D341Med (cell line): ENCODE data around the gene IFT74.
A peak's percentile ranks its signal among the peaks of the same experiment; 100 is the strongest.

Experiments
- DNase-seq: peaks from one replicate; pipeline ENCODE4 v3.0.0; 2012; ENCODE audit warnings: low spot score

The IFT74 gene

DNA sequence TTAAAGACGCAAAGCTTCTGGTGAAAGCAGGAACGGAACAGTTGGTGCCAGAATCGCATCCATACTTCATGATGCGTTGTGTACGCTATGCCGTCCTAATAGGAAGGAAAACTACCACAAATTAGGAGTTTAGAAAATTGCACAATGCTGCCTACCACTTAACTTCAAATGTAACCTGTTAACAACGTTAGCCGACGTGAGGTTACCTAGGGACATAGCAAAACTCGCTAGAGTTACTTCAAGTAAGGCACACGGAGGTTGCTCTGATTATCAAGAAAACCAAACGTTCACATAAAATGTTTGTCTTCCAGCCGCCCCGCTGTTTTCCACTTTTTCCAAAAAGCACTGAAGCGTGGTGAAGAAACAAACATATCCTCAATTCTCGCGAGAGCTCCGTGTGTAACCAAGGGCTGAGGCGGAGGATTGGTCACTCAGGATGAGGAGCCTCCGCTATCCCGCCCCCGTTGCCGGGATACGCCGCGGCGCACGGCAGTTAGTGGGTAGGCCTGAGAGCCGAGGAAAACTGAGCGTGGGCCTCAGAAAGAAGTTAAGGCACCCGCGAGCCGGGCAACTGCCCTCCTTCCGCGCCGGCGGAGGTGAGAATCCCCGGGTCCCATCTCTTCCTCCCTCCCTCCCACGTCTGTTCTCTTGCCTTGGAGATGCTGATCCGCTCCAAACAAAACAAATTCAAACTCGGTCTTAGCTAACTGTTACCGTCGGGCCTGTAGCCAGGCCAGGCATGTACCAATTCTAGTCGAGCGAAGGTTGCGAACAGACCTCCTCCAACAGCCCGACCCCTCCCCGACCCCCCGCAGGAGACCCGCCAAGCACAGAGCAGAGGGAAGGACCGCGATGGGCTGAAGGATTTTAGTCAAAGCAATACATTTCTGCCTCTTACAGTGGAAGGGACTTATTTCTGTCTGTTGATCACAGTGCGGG is at the start of gene IFT74:
IFT74 (plus strand) TSS at position 492 of the 939 bp plus-strand sequence. CDS start 5,556 bp downstream, outside the sequence.
- DNase-seq: peak; percentile 96

DNA sequence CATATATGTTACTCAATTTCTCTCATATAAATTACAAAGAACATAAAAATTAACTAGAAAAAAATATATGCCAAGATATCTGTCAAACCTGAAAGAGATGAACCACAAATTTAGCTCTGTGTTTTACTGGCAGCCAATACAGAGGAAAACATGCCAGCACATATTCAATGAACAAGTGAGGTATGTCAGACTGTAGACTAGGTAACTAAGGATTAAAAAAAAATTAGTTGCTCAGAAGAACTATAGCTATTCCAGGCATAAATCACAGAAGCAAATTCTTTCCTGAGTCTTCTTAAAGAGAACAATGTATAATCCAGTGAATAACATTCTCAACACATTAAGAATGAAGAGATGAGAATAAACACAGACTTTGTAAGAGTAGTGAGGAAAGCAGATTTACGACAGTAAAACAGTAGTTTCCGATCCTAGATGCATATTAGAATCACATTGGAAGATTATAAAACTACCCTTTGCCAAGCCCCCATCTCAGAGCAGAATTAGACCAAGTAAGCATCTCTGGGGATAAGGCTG is 43.0 kb upstream of the IFT74 start:
- DNase-seq: no peak

DNA sequence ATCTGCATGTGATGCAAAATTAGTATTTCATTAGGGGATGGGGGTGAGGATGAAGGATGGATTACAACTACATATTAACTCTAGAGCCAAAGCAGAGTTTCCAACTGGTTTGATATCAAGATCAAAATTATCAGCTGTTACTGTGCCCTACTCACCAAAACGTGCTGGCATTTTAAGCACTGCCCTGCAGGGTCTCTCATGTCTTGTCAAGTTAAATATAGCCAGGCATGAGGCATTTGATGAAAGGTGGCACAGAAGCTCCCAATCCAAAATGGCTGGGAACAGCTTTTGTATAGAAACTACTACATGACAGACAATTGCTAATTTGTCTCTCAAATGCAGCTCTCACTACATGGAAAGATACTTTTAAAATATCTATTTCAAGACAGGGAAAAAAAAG is 36.5 kb upstream of the IFT74 start:
- DNase-seq: no peak

DNA sequence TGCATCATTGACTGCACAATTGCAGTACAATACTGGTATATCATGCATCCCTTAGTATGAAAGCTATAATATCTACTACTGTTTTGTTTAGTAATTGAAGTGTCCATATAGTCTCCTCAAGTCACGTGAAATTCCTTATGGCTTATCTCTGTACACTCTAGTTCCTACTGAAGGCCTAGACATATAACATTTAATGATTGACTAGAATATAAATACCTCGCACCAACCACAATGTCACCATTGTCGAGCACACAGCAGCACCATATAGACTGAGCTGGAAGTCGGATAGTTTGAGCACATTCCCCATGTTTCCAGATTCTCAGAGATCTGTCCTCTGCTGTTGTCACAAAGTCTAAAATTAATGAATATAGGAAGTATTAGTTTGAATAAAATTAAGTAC is 30.6 kb upstream of the IFT74 start:
- DNase-seq: no peak

DNA sequence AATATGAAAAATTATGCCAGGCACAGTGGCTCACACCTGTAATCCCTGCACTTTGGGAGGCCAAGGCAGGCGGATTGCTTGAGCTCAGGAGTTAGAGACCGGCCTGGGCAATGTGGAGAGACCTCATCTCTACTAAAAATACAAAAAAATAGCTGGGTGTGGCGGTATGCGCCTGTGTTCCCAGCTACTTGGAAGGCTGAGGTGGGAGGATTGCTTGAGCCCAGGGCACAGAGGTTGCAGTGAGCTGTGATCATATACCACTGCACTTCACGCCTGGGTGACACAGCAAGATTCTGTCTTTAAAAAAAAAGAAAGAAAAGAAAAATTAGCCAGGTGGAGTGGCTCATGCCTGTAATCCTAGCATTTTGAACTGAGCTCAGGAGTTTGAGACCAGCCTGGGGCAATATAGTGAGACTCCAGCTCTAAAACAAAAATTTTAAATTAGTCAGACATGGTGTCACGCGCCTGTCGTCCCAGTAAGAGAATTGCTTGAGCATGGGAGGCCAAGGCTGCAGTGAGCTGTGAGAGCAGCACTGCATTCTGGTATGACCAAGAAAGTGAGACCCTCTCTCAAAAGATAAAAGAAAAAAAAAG is 27.2 kb upstream of the IFT74 start:
- DNase-seq: no peak

DNA sequence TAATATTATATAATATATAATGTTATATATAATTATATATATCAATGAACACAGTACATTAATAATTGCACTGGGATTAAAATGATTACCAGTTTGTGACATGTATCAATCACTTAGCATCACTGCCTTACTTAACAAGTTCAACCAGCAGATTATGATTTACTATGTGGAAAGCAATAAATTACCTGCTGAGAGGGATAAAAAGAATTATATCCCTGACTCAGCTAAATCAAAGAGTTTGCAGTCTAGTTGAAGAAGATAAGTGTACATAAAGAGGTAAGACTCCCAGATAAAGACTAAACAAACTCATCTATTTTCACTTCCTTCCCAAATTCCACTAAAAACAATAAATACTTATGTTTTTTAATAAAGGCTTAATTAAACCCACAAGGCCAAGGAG is 20.4 kb upstream of the IFT74 start:
- no peak for DNase-seq

DNA sequence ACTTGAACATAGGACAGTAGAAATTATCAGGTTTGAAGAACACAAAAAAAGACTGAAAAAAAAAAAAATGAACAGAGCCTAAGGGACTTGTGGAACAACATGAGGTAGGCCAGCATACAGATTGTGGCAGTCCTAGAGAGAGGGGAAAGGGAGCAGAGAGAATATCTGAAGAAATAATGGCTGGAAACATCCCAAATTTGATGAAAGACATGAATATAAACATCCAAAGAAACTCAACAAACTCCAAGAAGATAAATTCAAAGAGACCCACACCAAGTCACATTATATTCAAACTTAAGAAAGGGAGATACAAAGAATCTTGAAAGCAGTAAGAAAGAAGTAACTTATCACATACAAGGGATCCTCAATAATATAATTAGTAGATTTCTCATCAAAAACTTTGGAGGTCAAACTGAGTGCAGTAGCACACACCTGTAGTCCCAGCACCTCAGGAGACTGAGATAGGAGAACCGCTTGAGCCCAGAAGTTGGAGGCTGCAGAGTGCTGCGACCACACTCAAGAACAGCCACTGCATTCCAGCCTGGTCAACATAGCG is 18.3 kb upstream of the IFT74 start:
- DNase-seq: no peak

DNA sequence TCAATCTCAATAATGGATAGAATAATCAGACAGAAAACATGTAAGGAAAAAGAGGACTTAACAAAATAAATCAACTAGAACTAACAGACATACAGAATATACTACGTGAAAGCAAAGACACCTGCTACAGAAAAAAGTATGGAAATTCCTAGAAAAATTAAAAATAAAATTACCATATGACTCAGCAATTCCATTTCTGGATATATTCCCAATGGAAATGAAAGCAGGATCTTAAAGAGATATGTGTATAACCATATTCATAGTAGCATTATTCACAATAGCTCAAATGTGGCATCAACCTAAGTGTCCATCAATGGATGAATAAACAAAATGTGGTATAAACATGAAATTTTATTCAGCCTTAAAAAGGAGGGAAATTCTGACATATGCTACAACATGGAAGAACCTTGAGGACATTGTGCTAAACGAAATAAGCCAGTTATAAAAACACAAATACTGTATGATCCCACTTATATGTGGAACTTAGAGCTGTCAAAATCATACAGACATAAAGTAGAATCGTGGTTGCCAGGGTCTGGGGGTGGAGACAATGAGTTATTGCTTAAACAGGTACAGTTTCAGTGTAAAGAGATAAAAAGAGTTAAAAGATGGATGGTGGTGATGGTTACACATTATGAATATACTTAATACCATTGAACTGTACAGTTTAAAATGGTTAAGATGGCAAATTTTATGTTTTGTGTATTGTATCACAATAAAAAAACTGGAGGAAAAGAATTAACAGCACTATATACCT is 16.1 kb upstream of the IFT74 start:
- no peak for DNase-seq

DNA sequence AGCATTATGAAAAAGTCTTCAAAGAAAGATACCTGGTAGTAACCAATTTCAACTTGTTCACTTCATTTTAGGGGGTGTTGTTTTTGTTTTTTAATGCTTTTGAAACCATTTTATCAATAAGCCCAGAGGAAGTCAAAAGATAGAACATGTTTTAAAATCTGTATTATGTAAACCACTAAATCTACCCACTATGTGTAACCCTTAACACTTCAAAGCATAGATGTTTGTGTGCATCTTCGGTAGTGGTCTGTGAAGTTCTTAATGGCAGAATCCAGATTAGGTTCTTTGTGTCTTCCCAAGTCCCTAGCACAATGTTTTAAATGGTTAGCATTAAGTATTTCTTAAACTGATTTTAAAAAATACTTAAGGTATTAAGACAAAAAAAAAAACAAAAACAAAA is 15.4 kb upstream of the IFT74 start:
- no peak for DNase-seq

DNA sequence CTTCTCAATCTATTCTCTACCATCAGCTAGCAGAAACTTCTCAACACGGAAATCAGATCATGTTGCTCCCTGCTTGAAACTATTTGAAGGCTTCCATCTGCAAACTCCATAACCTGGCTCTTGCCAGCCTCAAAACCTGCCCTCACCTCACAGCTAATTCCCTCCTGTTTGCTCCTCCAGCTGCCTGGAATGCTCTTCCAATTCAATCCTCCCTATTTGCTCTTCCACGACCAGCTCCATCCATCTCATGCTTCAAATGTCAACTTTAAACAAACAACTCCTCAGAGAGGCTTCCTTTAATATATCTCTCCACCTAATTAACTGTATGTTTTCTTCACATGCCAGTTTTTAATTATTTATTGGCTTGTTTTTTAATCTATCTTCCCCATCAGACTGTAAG is 10.6 kb upstream of the IFT74 start:
- no peak for DNase-seq

DNA sequence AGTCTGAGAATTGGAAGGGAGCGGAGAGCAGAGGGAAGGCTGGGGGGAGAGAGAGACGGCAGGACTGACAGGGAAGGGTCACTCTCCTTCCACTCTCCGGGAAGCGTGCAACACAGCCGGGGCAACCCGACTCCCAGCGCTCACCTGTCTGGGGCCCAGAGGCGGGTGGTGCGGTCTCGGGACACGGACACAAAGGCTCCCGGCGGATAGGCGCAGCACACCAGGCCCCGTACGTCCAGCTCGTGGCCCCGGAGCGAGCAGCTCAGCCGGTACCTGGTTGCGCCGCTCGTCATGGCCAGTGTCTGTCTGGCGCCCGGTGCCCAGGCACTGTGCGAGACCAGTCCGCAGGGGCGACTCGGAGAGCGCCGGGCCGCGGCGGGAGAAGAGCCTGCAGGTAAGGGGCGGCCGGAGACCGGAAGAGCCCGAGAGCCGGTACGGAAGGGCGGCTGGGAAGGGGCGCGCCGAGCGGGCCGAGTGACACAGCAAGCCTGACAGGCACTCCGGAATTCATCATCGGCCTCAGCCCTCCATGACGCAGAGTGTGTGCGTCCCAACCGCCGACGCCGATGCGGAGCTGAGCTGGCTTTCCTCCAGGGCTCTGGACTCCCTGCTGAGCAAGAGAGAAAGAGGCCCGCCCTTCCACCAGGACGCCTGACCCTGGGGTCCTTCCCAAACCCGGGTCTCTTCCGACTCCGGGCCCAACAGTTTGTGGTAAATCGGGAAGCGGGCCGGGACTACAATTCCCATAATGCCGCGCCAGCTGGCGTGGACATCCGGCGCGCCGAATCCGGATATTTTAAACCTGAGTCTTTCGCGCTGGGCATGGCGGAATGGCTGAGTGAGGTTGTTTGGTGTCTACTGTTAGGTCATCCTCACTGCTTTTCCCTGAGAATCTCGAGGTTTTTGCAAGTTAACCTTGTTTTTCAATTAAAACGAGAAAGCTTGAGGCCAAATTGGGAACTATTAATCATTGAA is 9.2 kb upstream of the IFT74 start, which contains the start of gene PLAA:
PLAA (minus strand) TSS at position 490 of the 975 bp plus-strand sequence; CDS start at position 293, 197 bp downstream.
- DNase-seq: peak; percentile 91

DNA sequence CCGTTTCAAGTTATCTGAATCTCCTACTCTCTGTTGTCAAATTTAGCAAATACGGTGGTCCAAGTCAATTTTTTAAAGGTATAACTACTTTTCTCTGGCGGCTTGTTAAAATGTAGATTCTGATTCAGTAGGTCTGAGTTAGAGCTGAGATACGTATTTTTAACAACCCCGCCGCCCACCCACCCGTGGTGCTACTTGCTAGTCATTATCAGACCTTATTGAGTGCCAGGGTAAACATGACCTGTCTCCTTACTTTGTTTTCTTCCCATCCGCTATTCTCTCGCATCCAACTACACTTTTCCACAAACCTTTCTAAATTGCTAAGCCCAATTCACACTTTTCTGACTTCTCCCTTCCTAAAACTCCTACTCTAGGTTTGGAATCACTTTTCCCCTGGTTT is 8.5 kb upstream of the IFT74 start:
- no peak for DNase-seq

DNA sequence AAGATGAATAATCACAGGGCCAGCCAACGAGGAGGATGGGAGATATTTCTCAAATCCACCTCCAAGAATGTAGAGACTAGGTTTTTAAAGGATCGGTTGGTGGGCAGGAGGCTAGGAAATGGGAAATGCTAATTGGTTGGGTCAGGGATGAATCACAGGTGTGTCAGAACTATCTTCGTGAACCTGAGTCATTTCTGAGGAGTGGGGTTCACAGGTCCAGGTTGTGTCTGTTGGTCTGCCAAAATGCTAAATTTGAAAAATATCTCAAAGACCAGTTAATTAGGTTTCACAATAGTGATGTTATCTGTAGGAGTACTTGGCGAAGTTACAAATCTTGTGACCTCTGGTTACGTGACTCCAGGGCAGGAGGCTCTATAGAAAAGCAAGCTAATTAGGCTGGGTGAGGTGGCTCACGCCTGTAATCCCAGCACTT is 6.6 kb upstream of the IFT74 start:
- DNase-seq: no peak

DNA sequence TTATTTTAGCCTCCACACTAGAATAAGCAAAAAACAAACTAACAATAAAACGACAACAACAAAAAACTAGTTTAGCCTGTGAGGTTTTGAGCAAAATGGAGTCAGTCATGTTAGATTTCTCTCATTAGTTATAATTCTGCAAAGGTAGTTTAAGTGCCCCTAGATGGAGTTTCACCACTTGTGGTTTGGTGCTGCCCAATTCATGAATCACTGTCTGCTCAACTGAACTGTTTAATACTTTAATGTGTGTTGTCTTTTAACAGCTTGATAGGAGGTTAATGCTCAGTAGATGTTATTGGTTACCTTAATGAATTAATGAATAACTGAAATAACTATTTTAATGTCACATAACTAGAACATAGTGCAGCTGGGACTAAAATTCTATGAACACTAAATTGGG is 5.7 kb upstream of the IFT74 start:
- DNase-seq: no peak

DNA sequence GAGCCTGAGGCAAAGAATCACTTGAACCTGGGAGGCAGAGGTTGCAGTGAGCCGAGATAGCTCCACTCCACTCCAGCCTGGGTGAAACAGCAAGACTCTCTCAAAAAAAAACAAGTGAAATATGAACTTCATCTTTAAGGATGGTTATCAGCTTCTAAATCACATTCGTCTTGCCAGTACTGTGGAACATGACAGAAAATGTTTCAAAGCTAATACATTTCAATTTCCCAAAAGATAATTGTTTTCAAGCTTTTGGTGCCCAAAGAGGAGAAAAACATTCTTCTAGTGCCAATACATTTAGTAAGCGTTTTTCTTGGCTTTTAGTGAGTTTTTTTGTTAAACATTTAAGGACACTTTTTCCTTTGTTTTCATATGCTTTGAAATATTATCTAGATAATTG is 4.4 kb upstream of the IFT74 start:
- DNase-seq: no peak

DNA sequence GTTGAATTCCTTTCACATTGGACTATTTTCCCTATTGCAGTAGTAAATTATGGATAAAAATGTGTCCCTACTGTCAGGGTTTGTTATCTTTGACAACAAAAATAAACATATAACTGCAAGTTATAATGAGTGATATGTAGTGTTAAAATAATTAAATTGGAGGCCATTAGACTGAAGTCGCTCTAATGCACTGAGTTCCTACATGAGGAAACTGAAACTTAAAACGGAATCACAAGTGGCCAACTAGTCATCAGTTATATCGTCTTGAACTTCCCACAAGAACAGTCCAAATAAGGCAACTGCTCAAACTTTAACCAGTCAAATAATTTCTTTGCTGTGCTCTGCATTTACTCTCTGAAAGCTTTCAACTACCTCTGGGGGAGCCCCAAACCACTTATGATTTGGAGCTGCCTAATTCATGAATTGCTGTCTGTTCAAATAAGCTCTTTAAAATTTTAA is 2.1 kb upstream of the IFT74 start:
- DNase-seq: no peak

DNA sequence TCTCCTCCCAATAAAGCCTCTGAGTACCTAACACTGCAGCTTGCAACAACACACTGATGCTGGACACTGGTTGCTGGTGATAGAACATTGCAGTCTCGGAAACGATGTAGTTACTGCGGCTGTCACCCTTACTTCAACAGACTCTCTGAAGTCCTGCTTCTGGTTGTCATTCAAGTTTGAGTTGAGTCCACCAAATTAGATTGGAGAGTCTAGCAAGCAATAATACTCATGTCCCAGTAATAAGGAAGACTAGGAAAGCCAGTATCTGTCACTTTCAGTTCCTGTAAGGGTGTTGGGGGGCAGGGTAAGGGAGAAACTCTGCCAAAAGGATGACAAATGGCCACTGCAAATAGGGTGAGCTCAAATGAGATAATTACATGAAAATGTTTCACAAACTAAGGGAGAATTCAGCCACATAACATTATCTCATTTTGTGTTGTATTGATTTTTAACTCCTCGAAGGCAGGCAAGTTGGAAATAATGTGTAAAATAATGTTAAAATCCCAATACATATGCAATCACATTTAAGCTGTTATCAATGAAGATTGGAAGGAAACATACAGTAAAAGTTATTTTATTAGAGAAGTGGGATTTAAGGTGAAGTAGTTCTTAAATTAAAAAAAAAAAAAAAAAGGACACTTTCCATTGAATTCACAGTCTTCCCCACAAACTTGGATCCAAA is 849 bp upstream of the IFT74 start:
- no peak for DNase-seq

DNA sequence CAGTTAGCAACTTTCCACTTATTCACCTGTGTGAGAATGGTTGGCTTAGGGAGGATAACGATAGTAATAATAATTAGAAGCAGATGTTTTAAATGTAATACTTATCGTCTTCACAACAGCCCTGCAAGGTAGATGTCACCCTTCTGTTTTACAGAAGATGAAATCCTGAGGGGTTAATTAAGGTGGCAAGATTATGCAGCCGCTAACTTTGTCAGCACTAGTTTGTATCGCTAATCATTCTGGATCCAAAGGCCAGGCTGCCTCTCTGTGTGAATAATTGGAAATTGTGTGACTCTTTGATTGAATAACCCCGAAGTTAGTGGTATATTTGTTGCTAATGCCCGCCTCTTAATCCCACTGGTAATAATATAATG is 635 bp downstream of the IFT74 start:
- DNase-seq: no peak

DNA sequence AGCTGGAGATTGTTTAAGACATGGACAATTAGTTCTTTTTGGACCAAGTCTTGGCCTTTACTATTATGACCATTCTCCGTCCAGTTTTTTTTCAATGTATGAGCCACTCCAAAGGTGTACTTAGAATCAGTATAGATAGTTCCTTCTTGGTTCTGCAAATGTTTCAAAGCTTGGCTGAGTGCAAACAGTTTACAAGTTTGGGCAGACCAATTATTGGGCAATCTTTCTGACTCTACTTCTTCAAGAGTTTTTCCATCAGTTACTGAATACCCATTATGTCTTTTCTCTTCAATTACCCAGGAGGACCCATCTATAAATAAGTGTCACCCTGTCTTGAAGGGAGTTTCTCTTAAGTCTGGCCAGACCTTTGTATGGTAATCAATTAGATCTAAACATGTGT is 15.5 kb downstream of the IFT74 start:
- DNase-seq: no peak

DNA sequence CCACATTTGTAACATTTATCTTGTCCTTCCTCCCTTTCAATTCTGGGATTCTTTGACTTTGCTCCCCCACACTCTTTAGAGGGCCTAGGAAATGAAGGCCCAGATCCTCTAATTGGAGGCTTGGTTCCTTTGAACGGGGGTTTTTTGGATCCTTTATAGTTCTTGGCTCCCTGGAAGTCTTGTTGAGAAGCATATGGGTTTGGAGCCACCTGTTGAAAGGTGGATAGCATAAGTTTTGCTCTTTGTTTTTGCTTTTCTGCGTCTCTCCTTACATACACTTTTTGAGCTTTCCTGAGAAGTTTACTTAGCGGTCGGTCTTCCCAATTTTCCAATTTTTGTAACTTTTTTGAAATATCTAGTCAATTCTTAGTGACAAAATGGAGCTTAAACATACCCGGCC is 17.8 kb downstream of the IFT74 start:
- no peak for DNase-seq
